HepG2 (cell line): Measurements from ENCODE around the gene RPS19BP1. TPM values are rescaled to one million over a fixed set of nuclear protein-coding genes. Genes with fewer than 3 reads are reported as not detected.

Experiments
- ELF1 ChIP-seq: sonication (generic); formaldehyde crosslinking; IDR thresholded peaks from 2 replicates; pipeline ENCODE4 v1.4.0; 2020; ENCODE audit warnings: missing genetic modification reagents
- HNRNPUL1 ChIP-seq: fragments of 200-400 bp; formaldehyde crosslinking; IDR thresholded peaks from 2 replicates; pipeline ENCODE4 v1.6.1; 2017; ENCODE audit warnings: low read depth, mild to moderate bottlenecking, low read length, moderate library complexity
- JDP2 ChIP-seq: sonication (generic); formaldehyde crosslinking; IDR thresholded peaks from 2 replicates; pipeline ENCODE4 v1.8.1; 2022; ENCODE audit warnings: missing genetic modification reagents, borderline replicate concordance
- KAT2B ChIP-seq: fragments of 150-350 bp; IDR thresholded peaks from 2 replicates; pipeline ENCODE4 v1.6.1; 2014; ENCODE audit warnings: low read depth, low read length, borderline replicate concordance
- MTERF4 ChIP-seq: sonication (generic); formaldehyde crosslinking; IDR thresholded peaks from 2 replicates; pipeline ENCODE4 v1.8.0; 2023; ENCODE audit warnings: mild to moderate bottlenecking, missing genetic modification reagents
- MXI1 ChIP-seq: IDR thresholded peaks from 3 replicates; pipeline ENCODE4 v1.6.1; 2012; ENCODE audit warnings: low read depth, low read length, inconsistent platforms, borderline replicate concordance
- NR0B2 ChIP-seq: sonication (generic); formaldehyde crosslinking; IDR thresholded peaks from 2 replicates; pipeline ENCODE4 v1.4.0; 2020; ENCODE audit warnings: mild to moderate bottlenecking, missing genetic modification reagents
- REL ChIP-seq: sonication (generic); formaldehyde crosslinking; conservative IDR thresholded peaks from 2 replicates; pipeline ENCODE4 v1.8.0; 2022; ENCODE audit warnings: mild to moderate bottlenecking, missing genetic modification reagents, moderate library complexity
- SAFB2 ChIP-seq: sonication (generic); formaldehyde crosslinking; IDR thresholded peaks from 2 replicates; pipeline ENCODE4 v1.5.1; 2020; ENCODE audit warnings: missing genetic modification reagents, low read depth, mild to moderate bottlenecking, borderline replicate concordance
- SALL1 ChIP-seq: sonication (generic); formaldehyde crosslinking; IDR thresholded peaks from 2 replicates; pipeline ENCODE4 v1.8.0; 2022; ENCODE audit warnings: mild to moderate bottlenecking, missing genetic modification reagents
- ZEB1 ChIP-seq: IDR thresholded peaks from 2 replicates; pipeline ENCODE4 v1.6.1; 2012; ENCODE audit warnings: mild to moderate bottlenecking, low read depth, inconsistent platforms; ENCODE audit not compliant: insufficient replicate concordance
- ZNF329 ChIP-seq: sonication (generic); formaldehyde crosslinking; IDR thresholded peaks from 2 replicates; pipeline ENCODE4 v1.9.0; 2021; ENCODE audit warnings: low read depth, mild to moderate bottlenecking, missing genetic modification reagents
- ZNF367 ChIP-seq: sonication (generic); formaldehyde crosslinking; IDR thresholded peaks from 2 replicates; pipeline ENCODE4 v1.4.0; 2020; ENCODE audit warnings: missing genetic modification reagents, borderline replicate concordance
- ZNF468 ChIP-seq: sonication (generic); formaldehyde crosslinking; IDR thresholded peaks from 2 replicates; pipeline ENCODE4 v1.8.0; 2022; ENCODE audit warnings: mild to moderate bottlenecking, moderate library complexity, missing genetic modification reagents
- ZNF589 ChIP-seq: sonication (generic); formaldehyde crosslinking; conservative IDR thresholded peaks from 2 replicates; pipeline ENCODE4 v1.8.0; 2022; ENCODE audit warnings: mild to moderate bottlenecking, moderate library complexity, missing genetic modification reagents
- ZNF792 ChIP-seq: IDR thresholded peaks from 2 replicates; pipeline ENCODE4 v1.6.1; 2016
- ZSCAN25 ChIP-seq: sonication (generic); formaldehyde crosslinking; IDR thresholded peaks from 2 replicates; pipeline ENCODE4 v1.8.0; 2022; ENCODE audit warnings: mild to moderate bottlenecking, missing genetic modification reagents
- polyA plus RNA-seq, 8 experiments: library from polyadenylated mRNA; depleted of rRNA in 3 of 8; stranded (reverse) in 7 of 8; unstranded in 1 of 8; fragments of >200 nt; fragmentation: Illumina TruSeq in 4 of 8; extraction: Trizol in 4 of 8; gene quantifications; 2 replicates each; pipeline versions ENCODE4 v1.2.1 to v1.2.3, GENCODE V29; 2011 to 2016; ENCODE audit warnings: low read depth in 4 of 8, missing spikeins in 1 of 8, mixed read lengths in 1 of 8; ENCODE audit not compliant: insufficient read depth in 1 of 8
- total RNA-seq, 5 experiments: library from RNA; depleted of rRNA; stranded (reverse); fragments of >200 nt; fragmentation: Illumina TruSeq; extraction: Trizol; gene quantifications; 2 replicates each; pipeline ENCODE4 v1.2.3, GENCODE V29; 2016; ENCODE audit warnings: low read depth in 1 of 5
- TF ChIP-seq, protein P1 (sequence below): sonication (generic); formaldehyde crosslinking; IDR thresholded peaks from 2 replicates; pipeline ENCODE4 v1.5.0; 2020; ENCODE audit warnings: missing genetic modification reagents
- TF ChIP-seq, protein P2 (sequence below), 2 experiments: sonication (generic) in 1 of 2; formaldehyde crosslinking in 1 of 2; IDR thresholded peaks; 2 replicates each; pipeline versions ENCODE4 v1.5.1 to v1.6.1; 2011 to 2020; ENCODE audit warnings: borderline replicate concordance in 1 of 2, low read depth in 1 of 2, low read length in 1 of 2, mild to moderate bottlenecking in 1 of 2, missing genetic modification reagents in 1 of 2, moderate library complexity in 1 of 2
- TF ChIP-seq, protein P3 (sequence below): sonication (generic); formaldehyde crosslinking; IDR thresholded peaks from 2 replicates; pipeline ENCODE4 v1.5.1; 2020; ENCODE audit warnings: missing genetic modification reagents, mild to moderate bottlenecking, borderline replicate concordance

The RPS19BP1 gene
- total and polyA plus RNA-seq, 2 of the 13 experiments (the other 11 are each of a cell fraction or from before 2014, with no cell fraction given), result 44.3 to 81.3 TPM

GRCh38 chr22:39545386-39546365 lies 13.1 kb upstream of the RPS19BP1 start (continued):
- no peak for TF ChIP-seq ZNF468 (CRISPR knock-in tag)
- no peak for TF ChIP-seq REL
- TF ChIP-seq HNRNPUL1, result no peak
- TF ChIP-seq SALL1 (CRISPR knock-in tag), result peak; percentile 97
- TF ChIP-seq ZEB1, result no peak
- TF ChIP-seq MXI1, result peak; percentile 54; the same call in 1 of the 3 replicates
- peak; percentile 56; the same call in 1 of the 2 replicates for TF ChIP-seq ZNF367 (CRISPR knock-in tag)
- peak; percentile 69; the same call in 1 of the 2 replicates for TF ChIP-seq ZNF329 (CRISPR knock-in tag)
- TF ChIP-seq ELF1 (CRISPR knock-in tag), result peak; percentile 35; the same call in 1 of the 2 replicates
- peak; percentile 91 for TF ChIP-seq ZNF792 (CRISPR knock-in tag)
- peak; percentile 81; the same call in 1 of the 2 replicates for TF ChIP-seq ZNF589 (CRISPR knock-in tag)
- no peak for TF ChIP-seq KAT2B
- TF ChIP-seq JDP2 (CRISPR knock-in tag), result no peak; the same call in 1 of the 2 replicates
- TF ChIP-seq ZSCAN25 (CRISPR knock-in tag), result peak; percentile 64; the same call in 1 of the 2 replicates
- TF ChIP-seq, protein P1, sequence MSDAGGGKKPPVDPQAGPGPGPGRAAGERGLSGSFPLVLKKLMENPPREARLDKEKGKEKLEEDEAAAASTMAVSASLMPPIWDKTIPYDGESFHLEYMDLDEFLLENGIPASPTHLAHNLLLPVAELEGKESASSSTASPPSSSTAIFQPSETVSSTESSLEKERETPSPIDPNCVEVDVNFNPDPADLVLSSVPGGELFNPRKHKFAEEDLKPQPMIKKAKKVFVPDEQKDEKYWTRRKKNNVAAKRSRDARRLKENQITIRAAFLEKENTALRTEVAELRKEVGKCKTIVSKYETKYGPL (CRISPR knock-in tag), result peak; percentile 90; the same call in 1 of the 2 replicates
- TF ChIP-seq, protein P2, sequence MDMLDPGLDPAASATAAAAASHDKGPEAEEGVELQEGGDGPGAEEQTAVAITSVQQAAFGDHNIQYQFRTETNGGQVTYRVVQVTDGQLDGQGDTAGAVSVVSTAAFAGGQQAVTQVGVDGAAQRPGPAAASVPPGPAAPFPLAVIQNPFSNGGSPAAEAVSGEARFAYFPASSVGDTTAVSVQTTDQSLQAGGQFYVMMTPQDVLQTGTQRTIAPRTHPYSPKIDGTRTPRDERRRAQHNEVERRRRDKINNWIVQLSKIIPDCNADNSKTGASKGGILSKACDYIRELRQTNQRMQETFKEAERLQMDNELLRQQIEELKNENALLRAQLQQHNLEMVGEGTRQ (IDR thresholded peaks at IDR 0.05; ENCODE audit: low read depth, low read length), result no peak
- TF ChIP-seq, protein P2 (CRISPR knock-in tag; IDR thresholded peaks at IDR 0.05; ENCODE audit: borderline replicate concordance), result no peak
- TF ChIP-seq NR0B2 (CRISPR knock-in tag), result no peak
- no peak for TF ChIP-seq SAFB2 (CRISPR knock-in tag)
- TF ChIP-seq, protein P3, sequence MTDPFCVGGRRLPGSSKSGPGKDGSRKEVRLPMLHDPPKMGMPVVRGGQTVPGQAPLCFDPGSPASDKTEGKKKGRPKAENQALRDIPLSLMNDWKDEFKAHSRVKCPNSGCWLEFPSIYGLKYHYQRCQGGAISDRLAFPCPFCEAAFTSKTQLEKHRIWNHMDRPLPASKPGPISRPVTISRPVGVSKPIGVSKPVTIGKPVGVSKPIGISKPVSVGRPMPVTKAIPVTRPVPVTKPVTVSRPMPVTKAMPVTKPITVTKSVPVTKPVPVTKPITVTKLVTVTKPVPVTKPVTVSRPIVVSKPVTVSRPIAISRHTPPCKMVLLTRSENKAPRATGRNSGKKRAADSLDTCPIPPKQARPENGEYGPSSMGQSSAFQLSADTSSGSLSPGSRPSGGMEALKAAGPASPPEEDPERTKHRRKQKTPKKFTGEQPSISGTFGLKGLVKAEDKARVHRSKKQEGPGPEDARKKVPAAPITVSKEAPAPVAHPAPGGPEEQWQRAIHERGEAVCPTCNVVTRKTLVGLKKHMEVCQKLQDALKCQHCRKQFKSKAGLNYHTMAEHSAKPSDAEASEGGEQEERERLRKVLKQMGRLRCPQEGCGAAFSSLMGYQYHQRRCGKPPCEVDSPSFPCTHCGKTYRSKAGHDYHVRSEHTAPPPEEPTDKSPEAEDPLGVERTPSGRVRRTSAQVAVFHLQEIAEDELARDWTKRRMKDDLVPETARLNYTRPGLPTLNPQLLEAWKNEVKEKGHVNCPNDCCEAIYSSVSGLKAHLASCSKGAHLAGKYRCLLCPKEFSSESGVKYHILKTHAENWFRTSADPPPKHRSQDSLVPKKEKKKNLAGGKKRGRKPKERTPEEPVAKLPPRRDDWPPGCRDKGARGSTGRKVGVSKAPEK (CRISPR knock-in tag), result no peak
- TF ChIP-seq MTERF4 (CRISPR knock-in tag), result peak; percentile 89
